ENCODE measurements around the gene CYB5R3. TPM values are rescaled to one million over a fixed set of nuclear protein-coding genes. Genes with fewer than 3 reads are reported as not detected.

Gene CYB5R3
- total RNA-seq, 1 experiment from 2014 or later: 104 TPM

DNA sequence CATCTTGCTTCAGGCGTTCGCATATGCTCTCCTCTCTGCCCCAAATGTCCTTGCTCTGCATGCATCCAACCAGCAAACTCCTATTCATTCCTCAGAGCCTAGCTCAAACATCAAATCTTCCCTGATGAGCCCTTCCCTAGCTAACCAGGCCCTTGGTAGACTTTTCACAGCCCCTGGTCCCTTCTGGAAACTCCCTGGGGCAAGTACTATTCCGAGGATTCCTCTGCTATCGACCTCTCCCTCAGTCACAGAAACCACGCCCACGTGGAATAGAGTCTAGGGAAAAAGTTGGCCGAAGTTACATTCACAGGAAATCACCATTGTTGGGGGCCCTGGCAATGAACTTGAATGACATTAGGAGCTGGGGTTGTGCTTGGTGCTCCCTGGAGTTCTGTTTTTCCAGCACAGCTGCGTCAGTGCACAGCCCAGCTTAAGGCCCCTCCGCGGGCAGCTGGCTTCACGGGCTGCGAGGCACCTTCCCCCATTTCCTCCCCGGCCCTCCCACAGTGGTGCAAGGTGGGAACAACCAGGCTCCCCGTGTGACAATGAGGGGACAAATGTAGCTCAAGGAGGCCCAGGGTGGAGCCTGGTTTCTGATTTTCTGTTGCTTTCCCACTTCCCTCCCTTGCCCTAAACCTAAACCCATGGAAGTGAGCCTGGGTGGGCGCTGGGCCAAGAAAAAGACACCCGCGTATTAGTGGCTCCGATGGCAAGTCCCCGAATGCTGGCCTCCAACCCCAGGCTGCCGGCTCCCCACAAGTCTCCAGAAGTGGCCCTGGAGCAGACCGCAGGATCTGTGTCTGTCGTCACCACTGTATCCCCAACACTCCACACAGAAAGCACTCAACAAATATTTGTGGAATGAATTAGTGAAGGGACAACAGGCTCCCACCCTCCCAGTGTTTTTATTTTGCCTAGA, 4.5 kb downstream of the CYB5R3 start:
- DNase-seq (ENCODE audit: unreplicated experiment): no peak
- ChIA-PET POLR2A (interaction anchor here (0.7 to 0.8 kb wide), 2 partner anchors 9 to 32 kb away, joined by 3 to 8 read pairs; no protein-coding TSS in a partner anchor), CTCF (interaction anchor here (0.8 to 0.9 kb wide), 3 partner anchors 17 to 178 kb away, joined by 3 read pairs; no protein-coding TSS in a partner anchor)
- Mint-ChIP-seq H3K36me3 (ENCODE audit: insufficient read depth, unreplicated experiment) (peaks cover 6% of the 10 kb centered on the region), H3K27me3 (ENCODE audit: insufficient read depth, unreplicated experiment) (no peaks in the 10 kb centered on the region), H3K9me3 (ENCODE audit: unreplicated experiment) (no peaks in the 10 kb centered on the region), H3K27ac (ENCODE audit: low read depth, unreplicated experiment) (peak overlapping the region; percentile 64), H3K4me3 (ENCODE audit: unreplicated experiment) (peak overlapping the region; percentile 38), H3K4me1 (ENCODE audit: insufficient read depth, unreplicated experiment) (peaks cover 29% of the 10 kb centered on the region)
- TF ChIP-seq, protein P1, sequence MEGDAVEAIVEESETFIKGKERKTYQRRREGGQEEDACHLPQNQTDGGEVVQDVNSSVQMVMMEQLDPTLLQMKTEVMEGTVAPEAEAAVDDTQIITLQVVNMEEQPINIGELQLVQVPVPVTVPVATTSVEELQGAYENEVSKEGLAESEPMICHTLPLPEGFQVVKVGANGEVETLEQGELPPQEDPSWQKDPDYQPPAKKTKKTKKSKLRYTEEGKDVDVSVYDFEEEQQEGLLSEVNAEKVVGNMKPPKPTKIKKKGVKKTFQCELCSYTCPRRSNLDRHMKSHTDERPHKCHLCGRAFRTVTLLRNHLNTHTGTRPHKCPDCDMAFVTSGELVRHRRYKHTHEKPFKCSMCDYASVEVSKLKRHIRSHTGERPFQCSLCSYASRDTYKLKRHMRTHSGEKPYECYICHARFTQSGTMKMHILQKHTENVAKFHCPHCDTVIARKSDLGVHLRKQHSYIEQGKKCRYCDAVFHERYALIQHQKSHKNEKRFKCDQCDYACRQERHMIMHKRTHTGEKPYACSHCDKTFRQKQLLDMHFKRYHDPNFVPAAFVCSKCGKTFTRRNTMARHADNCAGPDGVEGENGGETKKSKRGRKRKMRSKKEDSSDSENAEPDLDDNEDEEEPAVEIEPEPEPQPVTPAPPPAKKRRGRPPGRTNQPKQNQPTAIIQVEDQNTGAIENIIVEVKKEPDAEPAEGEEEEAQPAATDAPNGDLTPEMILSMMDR (IDR thresholded peaks at IDR 0.05; ENCODE audit: unreplicated experiment): no peak
- intact Hi-C loops (cut with micrococcal nuclease): no loop called here
- no TSS peak for BruUV-seq (replicated peaks)

DNA sequence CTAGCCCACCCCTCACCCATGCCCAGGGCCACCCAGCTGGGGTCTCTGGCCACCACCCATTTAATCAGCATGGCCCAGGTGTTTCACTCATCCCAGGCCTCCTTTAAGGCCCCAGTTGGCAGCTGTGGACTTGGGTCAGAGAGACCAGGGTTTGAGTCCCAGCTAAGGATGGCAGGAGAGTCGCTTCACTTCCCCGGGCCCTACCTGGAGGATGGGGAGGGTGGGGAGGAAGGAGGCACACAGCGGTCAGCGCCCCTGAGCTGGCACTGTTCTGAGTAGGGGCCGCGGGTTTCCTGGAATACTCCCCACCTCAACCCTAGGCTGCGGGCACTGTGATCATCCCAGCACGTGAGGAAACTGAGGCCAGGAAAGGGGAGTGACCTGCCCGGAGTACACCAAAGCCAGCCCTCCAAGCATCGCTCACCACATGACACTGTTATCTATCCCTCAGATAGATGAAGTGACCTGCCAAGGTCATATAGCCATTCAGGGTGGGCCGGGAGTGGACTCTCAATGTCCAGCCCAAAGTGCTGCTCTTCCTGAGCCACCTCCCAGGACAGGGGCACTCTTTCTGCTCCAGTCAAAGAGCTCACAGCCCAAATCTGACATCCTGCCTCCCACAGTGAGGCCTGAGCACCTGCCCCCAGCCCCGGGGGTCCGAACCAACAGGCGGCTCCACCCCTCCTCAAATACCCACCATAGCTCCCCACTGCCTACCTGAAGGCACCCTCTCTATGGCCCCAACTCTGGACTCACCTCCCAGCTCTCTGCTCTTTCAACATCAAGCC, 5.4 kb downstream of the CYB5R3 start:
- no peaks in the 10 kb centered on the region for H3K9me3 Mint-ChIP-seq (ENCODE audit: unreplicated experiment)
- intact Hi-C loops (cut with micrococcal nuclease): no loop called here
- peak overlapping the region; percentile 64 for H3K27ac Mint-ChIP-seq (ENCODE audit: low read depth, unreplicated experiment)

DNA sequence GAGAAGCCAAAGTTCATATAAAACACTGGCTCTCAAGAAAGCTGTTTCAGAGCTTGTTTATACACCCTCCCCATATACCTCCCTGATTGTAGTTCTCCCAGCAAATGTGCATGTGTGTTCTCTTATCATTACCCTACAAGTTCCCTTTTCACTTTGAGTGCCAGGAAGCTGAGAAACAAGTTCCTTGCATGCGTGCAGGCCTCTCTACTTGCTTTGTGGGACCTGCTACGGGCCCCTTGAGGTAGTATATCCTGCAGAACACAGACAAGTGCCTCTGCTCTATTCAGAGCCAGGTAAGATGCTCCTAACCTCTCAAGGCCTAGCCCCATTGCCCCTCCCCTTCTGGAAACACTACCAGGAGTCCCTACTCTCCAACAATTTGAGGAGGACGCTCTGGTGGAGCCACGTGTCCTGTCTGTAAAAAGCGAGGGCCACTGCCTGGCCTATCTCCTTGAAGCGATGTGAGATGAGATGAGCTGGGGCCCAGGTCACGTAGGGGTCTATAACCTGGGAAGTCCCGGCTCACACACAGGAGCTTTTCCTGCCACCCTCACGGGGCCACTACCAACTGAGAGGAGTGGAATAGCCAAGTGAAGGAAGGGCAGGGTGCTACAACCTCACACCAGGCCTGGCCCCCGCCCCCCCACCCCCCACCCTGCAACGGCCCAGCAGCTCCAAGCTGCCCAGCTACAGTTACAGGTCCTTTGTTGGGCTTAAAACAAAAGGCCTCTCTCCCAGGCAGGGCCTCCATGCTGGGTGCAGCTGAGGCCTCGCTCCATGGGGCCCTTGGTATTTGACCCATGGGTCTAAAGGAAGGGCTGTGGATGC, 6.2 kb downstream of the CYB5R3 start:
- Mint-ChIP-seq H3K4me1 (ENCODE audit: insufficient read depth, unreplicated experiment) (peaks cover 24% of the 10 kb centered on the region), H3K9me3 (ENCODE audit: unreplicated experiment) (no peaks in the 10 kb centered on the region), H3K36me3 (ENCODE audit: insufficient read depth, unreplicated experiment) (peaks cover 6% of the 10 kb centered on the region), H3K27ac (ENCODE audit: low read depth, unreplicated experiment) (no peak overlapping the region), H3K27me3 (ENCODE audit: insufficient read depth, unreplicated experiment) (no peaks in the 10 kb centered on the region), H3K4me3 (ENCODE audit: unreplicated experiment) (no peak overlapping the region)
- no TSS peak for BruUV-seq (replicated peaks)
- ChIA-PET POLR2A (interaction anchor here (0.6 to 1.2 kb wide), 2 partner anchors 9 to 22 kb away, joined by 3 to 8 read pairs; no protein-coding TSS in a partner anchor), CTCF (interaction anchor here (0.5 to 0.7 kb wide), 2 partner anchors 10 to 22 kb away, joined by 3 to 4 read pairs; no protein-coding TSS in a partner anchor)
- TF ChIP-seq, protein P1 (IDR thresholded peaks at IDR 0.05; ENCODE audit: unreplicated experiment): no peak
- DNase-seq (ENCODE audit: unreplicated experiment): no peak
- intact Hi-C loops (cut with micrococcal nuclease): no loop called here

More for the DNA sequence above, 5.4 kb downstream of the CYB5R3 start:
- TF ChIP-seq, protein P1 (IDR thresholded peaks at IDR 0.05; ENCODE audit: unreplicated experiment): no peak
- no peak for DNase-seq (ENCODE audit: unreplicated experiment)
- H3K4me1 Mint-ChIP-seq (ENCODE audit: insufficient read depth, unreplicated experiment): peaks cover 28% of the 10 kb centered on the region
- ChIA-PET POLR2A (interaction anchor here (0.8 kb wide), 1 partner anchor 8 kb away, joined by 8 read pairs; no protein-coding TSS in a partner anchor), CTCF (interaction anchor here (0.5 to 0.9 kb wide), 5 partner anchors 9 to 178 kb away, joined by 3 to 4 read pairs (median 3); no protein-coding TSS in a partner anchor)
- peaks cover 6% of the 10 kb centered on the region for H3K36me3 Mint-ChIP-seq (ENCODE audit: insufficient read depth, unreplicated experiment)
- no peaks in the 10 kb centered on the region for H3K27me3 Mint-ChIP-seq (ENCODE audit: insufficient read depth, unreplicated experiment)
- no TSS peak for BruUV-seq (replicated peaks)
- H3K4me3 Mint-ChIP-seq (ENCODE audit: unreplicated experiment): no peak overlapping the region

All from MCF 10A (cell line).